SK-N-SH treated with all-trans-retinoic acid at 6 μM for 48 hours (cell line): Measurements from ENCODE around the gene LRRC53.

Experiments used
- ARNTL ChIP-seq: fragments of 450-650 bp; formaldehyde crosslinking; IDR thresholded peaks from 2 replicates; pipeline ENCODE4 v1.5.0; 2020; ENCODE audit warnings: low read depth, mild to moderate bottlenecking, moderate library complexity, borderline replicate concordance
- CSDC2 ChIP-seq: fragments of 250-450 bp; sonication (Bioruptor Pico); IDR thresholded peaks from 2 replicates; pipeline ENCODE4 v1.5.0; 2020; ENCODE audit warnings: mild to moderate bottlenecking, moderate library complexity
- ESRRG ChIP-seq: fragments of 250-450 bp; sonication (Bioruptor Pico); IDR thresholded peaks from 2 replicates; pipeline ENCODE4 v1.6.1; 2021; ENCODE audit warnings: mild to moderate bottlenecking
- ISL1 ChIP-seq: fragments of 250-450 bp; sonication (Bioruptor Pico); IDR thresholded peaks from 2 replicates; pipeline ENCODE4 v2.1.2; 2022; ENCODE audit warnings: mild to moderate bottlenecking, moderate library complexity
- OSR1 ChIP-seq: fragments of 250-450 bp; sonication (Bioruptor Pico); IDR thresholded peaks from 2 replicates; pipeline ENCODE4 v1.8.0; 2022; ENCODE audit warnings: moderate library complexity, mild to moderate bottlenecking, inconsistent platforms
- PATZ1 ChIP-seq: fragments of 250-450 bp; sonication (Bioruptor Pico); IDR thresholded peaks from 2 replicates; pipeline ENCODE4 v1.8.0; 2020; ENCODE audit warnings: mild to moderate bottlenecking, moderate library complexity, borderline replicate concordance
- PPARA ChIP-seq: fragments of 250-450 bp; sonication (Bioruptor Pico); IDR thresholded peaks from 2 replicates; pipeline ENCODE4 v1.5.0; 2020; ENCODE audit warnings: mild to moderate bottlenecking, borderline replicate concordance
- RARB ChIP-seq: fragments of 250-450 bp; sonication (Bioruptor Pico); IDR thresholded peaks from 2 replicates; pipeline ENCODE4 v1.8.0; 2021; ENCODE audit warnings: mild to moderate bottlenecking, moderate library complexity
- SNAI2 ChIP-seq: fragments of 250-450 bp; sonication (Bioruptor Pico); IDR thresholded peaks from 2 replicates; pipeline ENCODE4 v1.5.0; 2020; ENCODE audit warnings: mild to moderate bottlenecking, moderate library complexity
- TOX ChIP-seq: fragments of 250-450 bp; sonication (Bioruptor Pico); IDR thresholded peaks from 2 replicates; pipeline ENCODE4 v1.8.0; 2021; ENCODE audit warnings: mild to moderate bottlenecking, moderate library complexity, borderline replicate concordance
- ZNF565 ChIP-seq: fragments of 450-650 bp; formaldehyde crosslinking; conservative IDR thresholded peaks from 2 replicates; pipeline ENCODE4 v1.5.0; 2020; ENCODE audit warnings: low read depth, mild to moderate bottlenecking, moderate library complexity
- ZNF8 ChIP-seq: fragments of 450-650 bp; formaldehyde crosslinking; IDR thresholded peaks from 2 replicates; pipeline ENCODE4 v1.5.0; 2020; ENCODE audit warnings: mild to moderate bottlenecking, moderate library complexity

- TF ChIP-seq RARB (CRISPR knock-in tag) (no peak), PATZ1 (CRISPR knock-in tag) (no peak), TOX (CRISPR knock-in tag) (no peak), OSR1 (no peak), CSDC2 (no peak), ZNF8 (CRISPR knock-in tag) (no peak), PPARA (CRISPR knock-in tag) (no peak), ISL1 (CRISPR knock-in tag) (no peak), ESRRG (CRISPR knock-in tag) (no peak), SNAI2 (no peak), ZNF565 (CRISPR knock-in tag) (no peak), ARNTL (CRISPR knock-in tag) (no peak)
Observed at GRCh38 chr1:74531796-74532195, 19.4 kb upstream of the LRRC53 start.
